NOMO-1 (cell line): ENCODE measurements around the gene MICA.
"Not testable (repeated sequence)": the region's sequence is repeated elsewhere in the genome, so short reads cannot be mapped to it uniquely, and the experiment has no call there.

Experiments used
- DNase-seq, 2 experiments: peaks; one replicate each; lab custom pipeline; 2025; ENCODE audit not compliant: unreplicated experiment in 2 of 2; lab: John Stamatoyannopoulos, UW

MICA gene

GRCh38 chr6:31405996-31406395 is 2.6 kb downstream of the MICA start:
- DNase-seq: no peak

- peak in 1 of 2 experiments; percentile 58 for DNase-seq
These were observed 4.3 kb downstream of the MICA start for GRCh38 chr6:31407699-31408098.

GRCh38 chr6:31412506-31412905 is 9.1 kb downstream of the MICA start:
- DNase-seq: no peak

- DNase-seq: not testable (repeated sequence)
These were observed 10.9 kb downstream of the MICA start for GRCh38 chr6:31414148-31414770.

GRCh38 chr6:31414771-31415265 is 11.4 kb downstream of the MICA start:
- DNase-seq: no peak

GRCh38 chr6:31416394-31417014 is 13.1 kb downstream of the MICA start:
- no peak for DNase-seq

GRCh38 chr6:31418251-31418650 is 14.9 kb downstream of the MICA start:
- no peak for DNase-seq

- no peak for DNase-seq
These were observed 16.4 kb downstream of the MICA start for GRCh38 chr6:31419842-31420241.

GRCh38 chr6:31420546-31420945 is 17.2 kb downstream of the MICA start:
- DNase-seq: no peak

GRCh38 chr6:31422587-31422986 is 19.2 kb downstream of the MICA start:
- no peak for DNase-seq

GRCh38 chr6:31423550-31423949 is 20.2 kb downstream of the MICA start:
- no peak for DNase-seq

GRCh38 chr6:31426395-31427354 is 23.3 kb downstream of the MICA start:
- DNase-seq: no peak

GRCh38 chr6:31430449-31430848 is 27.1 kb downstream of the MICA start:
- DNase-seq: no peak

- not testable (repeated sequence) for DNase-seq
These were observed 31.7 kb downstream of the MICA start for GRCh38 chr6:31435051-31435450.

GRCh38 chr6:31438222-31438621 is 34.8 kb downstream of the MICA start:
- DNase-seq: no peak

GRCh38 chr6:31438677-31439076 is 35.3 kb downstream of the MICA start:
- DNase-seq: no peak

- peak; percentile 43 to 45 for DNase-seq
These were observed 38.2 kb downstream of the MICA start for GRCh38 chr6:31441365-31442267.

- no peak for DNase-seq
These were observed 43.1 kb downstream of the MICA start for GRCh38 chr6:31446481-31446880.

- DNase-seq: not testable (repeated sequence)
These were observed 43.8 kb downstream of the MICA start for GRCh38 chr6:31446999-31447789.

GRCh38 chr6:31450751-31451150 is 47.4 kb downstream of the MICA start:
- no peak for DNase-seq
